ENCODE data around the gene ACKR1. TPM values are rescaled to one million over a fixed set of nuclear protein-coding genes. Genes with fewer than 3 reads are reported as not detected.

The ACKR1 gene
- polyA plus RNA-seq, 1 donor (not counting 4 experiments of a cell fraction or from before 2014, with no cell fraction given), result not detected

DNA sequence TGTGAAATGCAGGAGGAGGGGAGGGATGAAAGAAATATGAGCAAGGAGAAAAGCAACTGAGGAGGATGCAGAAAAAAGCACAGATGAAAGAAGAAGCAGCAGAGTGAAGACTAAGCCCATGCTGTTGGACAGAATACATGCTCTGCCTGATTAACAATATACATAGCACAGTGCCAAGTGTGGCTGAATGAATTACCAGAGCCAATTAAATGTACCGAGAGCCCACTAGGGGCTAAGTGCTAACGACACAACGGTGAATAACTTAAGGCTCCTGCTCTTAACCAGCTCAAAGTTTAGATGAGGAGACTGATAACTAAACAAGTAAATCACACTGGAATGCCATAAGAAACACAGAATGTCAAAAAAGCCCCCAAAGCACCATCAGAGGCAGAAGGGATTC lies 17.6 kb upstream of the ACKR1 start:
- H3K9ac ChIP-seq (ENCODE audit: control insufficient read depth, extremely low read depth, insufficient read depth, low read length), result no peak overlapping the region
- no peak overlapping the region for H3K27ac ChIP-seq (ENCODE audit: control insufficient read depth, insufficient read depth, low read length)
- no peaks in the 10 kb centered on the region for H4K20me1 ChIP-seq (ENCODE audit: control insufficient read depth, extremely low read depth, insufficient read depth, low read length)
- H3K4me3 ChIP-seq (ENCODE audit: control insufficient read depth in 2 of 3, extremely low read depth in 1 of 3, insufficient read depth in 2 of 3, low read depth in 1 of 3, low read length in 3 of 3), result no peak overlapping the region
- H3K4me1 ChIP-seq (ENCODE audit: control insufficient read depth, extremely low read depth, insufficient read depth, low read length), result no peaks in the 10 kb centered on the region
- DNase-seq (ENCODE audit: low read depth, low spot score) (no peak), FAIRE-seq (no peak)
- H3K27me3 ChIP-seq (ENCODE audit: control insufficient read depth, extremely low read depth, insufficient read depth, low read length), result peaks cover 40% of the 10 kb centered on the region
- H3K79me2 ChIP-seq (ENCODE audit: control insufficient read depth, insufficient read depth, low read length), result no peaks in the 10 kb centered on the region
- TF ChIP-seq, protein P1, sequence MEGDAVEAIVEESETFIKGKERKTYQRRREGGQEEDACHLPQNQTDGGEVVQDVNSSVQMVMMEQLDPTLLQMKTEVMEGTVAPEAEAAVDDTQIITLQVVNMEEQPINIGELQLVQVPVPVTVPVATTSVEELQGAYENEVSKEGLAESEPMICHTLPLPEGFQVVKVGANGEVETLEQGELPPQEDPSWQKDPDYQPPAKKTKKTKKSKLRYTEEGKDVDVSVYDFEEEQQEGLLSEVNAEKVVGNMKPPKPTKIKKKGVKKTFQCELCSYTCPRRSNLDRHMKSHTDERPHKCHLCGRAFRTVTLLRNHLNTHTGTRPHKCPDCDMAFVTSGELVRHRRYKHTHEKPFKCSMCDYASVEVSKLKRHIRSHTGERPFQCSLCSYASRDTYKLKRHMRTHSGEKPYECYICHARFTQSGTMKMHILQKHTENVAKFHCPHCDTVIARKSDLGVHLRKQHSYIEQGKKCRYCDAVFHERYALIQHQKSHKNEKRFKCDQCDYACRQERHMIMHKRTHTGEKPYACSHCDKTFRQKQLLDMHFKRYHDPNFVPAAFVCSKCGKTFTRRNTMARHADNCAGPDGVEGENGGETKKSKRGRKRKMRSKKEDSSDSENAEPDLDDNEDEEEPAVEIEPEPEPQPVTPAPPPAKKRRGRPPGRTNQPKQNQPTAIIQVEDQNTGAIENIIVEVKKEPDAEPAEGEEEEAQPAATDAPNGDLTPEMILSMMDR (optimal IDR thresholded peaks at IDR 0.05 in 1 of 3, IDR thresholded peaks at IDR 0.05 in 1 of 3, conservative IDR thresholded peaks at IDR 0.05 in 1 of 3; ENCODE audit: extremely low read depth in 1 of 3, insufficient read depth in 2 of 3, low read length in 3 of 3), result no peak
- no peak for TF ChIP-seq EZH2 (IDR thresholded peaks at IDR 0.05; ENCODE audit: low read length)
- no peaks in the 10 kb centered on the region for H3K9me1 ChIP-seq (ENCODE audit: control insufficient read depth, extremely low read depth, insufficient read depth, low read length)
- no peak overlapping the region for H2AFZ ChIP-seq (ENCODE audit: control insufficient read depth, low read length)
- H3K9me3 ChIP-seq (ENCODE audit: control insufficient read depth, low read depth, low read length), result no peaks in the 10 kb centered on the region
- no peak overlapping the region for H3K4me2 ChIP-seq (ENCODE audit: control insufficient read depth, extremely low read depth, insufficient read depth, low read depth, low read length)
- no peaks in the 10 kb centered on the region for H3K36me3 ChIP-seq (ENCODE audit: control insufficient read depth in 2 of 2, extremely low read depth in 1 of 2, insufficient read depth in 2 of 2, low read length in 2 of 2)
- dilution Hi-C loops (cut with MboI; ENCODE audit: extremely low pct_ligation_motif_present, low sequenced_read_pairs), result no loop called here

DNA sequence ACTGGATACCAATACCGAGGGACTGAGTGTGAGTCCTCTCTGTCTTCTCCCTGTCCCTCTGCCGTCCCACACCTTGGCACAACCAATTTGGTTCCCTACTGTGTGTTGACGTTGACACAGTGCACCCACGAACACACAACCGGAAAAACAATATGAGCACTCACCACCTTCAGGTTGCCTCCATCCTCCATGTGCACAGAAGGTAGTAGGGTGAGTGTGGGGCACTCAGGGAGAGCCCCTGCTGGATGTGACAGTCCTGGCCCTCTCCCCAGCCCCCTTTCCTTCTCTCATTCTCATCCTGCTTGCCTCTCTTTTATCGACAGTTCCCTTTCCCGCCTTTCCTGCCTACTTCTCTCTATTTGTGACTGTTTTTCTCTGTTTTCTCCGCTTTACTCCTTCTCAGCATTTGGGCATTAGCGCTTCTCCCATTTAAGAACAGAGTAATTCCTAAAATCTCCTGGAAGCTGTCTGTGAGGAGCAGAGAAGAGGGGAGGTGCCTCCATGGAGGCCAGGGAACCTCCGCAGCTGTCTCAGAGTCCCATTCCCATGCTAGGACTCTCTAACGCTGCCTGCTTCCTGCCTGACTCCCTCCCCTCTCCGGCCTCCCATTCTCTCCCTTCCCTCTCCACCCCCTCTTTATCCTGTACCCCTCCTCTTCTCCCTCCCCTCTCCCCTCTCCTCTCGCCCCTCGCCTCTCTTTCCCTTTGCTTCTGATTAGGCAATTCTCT lies 16.9 kb upstream of the ACKR1 start:
- Histone ChIP-seq H3K27me3 (ENCODE audit: control insufficient read depth, extremely low read depth, insufficient read depth, low read length) (peaks cover 40% of the 10 kb centered on the region), H3K4me1 (ENCODE audit: control insufficient read depth, extremely low read depth, insufficient read depth, low read length) (no peaks in the 10 kb centered on the region), H3K4me2 (ENCODE audit: control insufficient read depth, extremely low read depth, insufficient read depth, low read depth, low read length) (no peak overlapping the region), H3K9me1 (ENCODE audit: control insufficient read depth, extremely low read depth, insufficient read depth, low read length) (no peaks in the 10 kb centered on the region), H3K4me3 (ENCODE audit: control insufficient read depth in 2 of 3, extremely low read depth in 1 of 3, insufficient read depth in 2 of 3, low read depth in 1 of 3, low read length in 3 of 3) (no peak overlapping the region), H4K20me1 (ENCODE audit: control insufficient read depth, extremely low read depth, insufficient read depth, low read length) (no peaks in the 10 kb centered on the region), H3K27ac (ENCODE audit: control insufficient read depth, insufficient read depth, low read length) (no peak overlapping the region), H3K79me2 (ENCODE audit: control insufficient read depth, insufficient read depth, low read length) (no peaks in the 10 kb centered on the region), H3K36me3 (ENCODE audit: control insufficient read depth in 2 of 2, extremely low read depth in 1 of 2, insufficient read depth in 2 of 2, low read length in 2 of 2) (no peaks in the 10 kb centered on the region), H3K9me3 (ENCODE audit: control insufficient read depth, low read depth, low read length) (no peaks in the 10 kb centered on the region), H2AFZ (ENCODE audit: control insufficient read depth, low read length) (no peak overlapping the region), H3K9ac (ENCODE audit: control insufficient read depth, extremely low read depth, insufficient read depth, low read length) (no peak overlapping the region)
- no peak for FAIRE-seq
- TF ChIP-seq, protein P1 (optimal IDR thresholded peaks at IDR 0.05 in 1 of 3, IDR thresholded peaks at IDR 0.05 in 1 of 3, conservative IDR thresholded peaks at IDR 0.05 in 1 of 3; ENCODE audit: extremely low read depth in 1 of 3, insufficient read depth in 2 of 3, low read length in 3 of 3), result no peak
- TF ChIP-seq EZH2 (IDR thresholded peaks at IDR 0.05; ENCODE audit: low read length), result no peak
- dilution Hi-C loops (cut with MboI; ENCODE audit: extremely low pct_ligation_motif_present, low sequenced_read_pairs), result no loop called here
- no peak for DNase-seq (ENCODE audit: low read depth, low spot score)

All from keratinocyte (primary cell).